Nephron (organoid): ENCODE results near the gene CCDC12.

Experiments used
- H3K27ac Mint-ChIP-seq, 3 experiments: 2 replicates each; pipeline ENCODE4 v1.8.0; 2020; ENCODE audit warnings: mixed read lengths in 3 of 3, mild to moderate bottlenecking in 2 of 3, moderate library complexity in 1 of 3
- H3K27me3 Mint-ChIP-seq: 2 replicates; pipeline ENCODE4 v1.8.0; 2021; ENCODE audit warnings: low read depth, mild to moderate bottlenecking, moderate library complexity, mixed read lengths
- H3K36me3 Mint-ChIP-seq: 2 replicates; pipeline ENCODE4 v1.8.0; 2020; ENCODE audit warnings: low read depth, mixed read lengths
- H3K4me1 Mint-ChIP-seq: 2 replicates; pipeline ENCODE4 v1.8.0; 2020; ENCODE audit warnings: mixed read lengths
- H3K4me3 Mint-ChIP-seq, 3 experiments: 2 replicates each; pipeline ENCODE4 v1.8.0; 2020; ENCODE audit warnings: mild to moderate bottlenecking in 3 of 3, mixed read lengths in 3 of 3, moderate library complexity in 2 of 3
- H3K9me3 Mint-ChIP-seq: 2 replicates; pipeline ENCODE4 v1.8.0; 2020; ENCODE audit warnings: mixed read lengths
- CTCF ChIP-seq, 3 experiments: fragments of 200-600 bp; sonication (generic); IDR thresholded peaks; one replicate each; pipeline ENCODE4 v1.5.0; 2021; ENCODE audit warnings: antibody characterized with exemption in 3 of 3; ENCODE audit not compliant: unreplicated experiment in 3 of 3

The CCDC12 gene

GRCh38 chr3:47013231-47013630 is 36.7 kb upstream of the CCDC12 start:
- H3K27ac Mint-ChIP-seq = peak overlapping the region in 2 of 3 experiments; percentile 41 to 46
- peaks cover 31% of the 10 kb centered on the region for H3K36me3 Mint-ChIP-seq
- H3K9me3 Mint-ChIP-seq = no peaks in the 10 kb centered on the region
- H3K4me3 Mint-ChIP-seq = peak overlapping the region in 1 of 3 experiments; percentile 32
- H3K27me3 Mint-ChIP-seq = no peaks in the 10 kb centered on the region
- H3K4me1 Mint-ChIP-seq = peaks cover 5% of the 10 kb centered on the region
- TF ChIP-seq CTCF (IDR thresholded peaks at IDR 0.05; ENCODE audit: unreplicated experiment in 3 of 3) = no peak

GRCh38 chr3:47012342-47013230 is 36.0 kb upstream of the CCDC12 start:
- H3K4me1 Mint-ChIP-seq = peaks cover 5% of the 10 kb centered on the region
- peak overlapping the region in 1 of 3 experiments; percentile 88 for H3K27ac Mint-ChIP-seq
- no peaks in the 10 kb centered on the region for H3K9me3 Mint-ChIP-seq
- H3K36me3 Mint-ChIP-seq = peaks cover 26% of the 10 kb centered on the region
- TF ChIP-seq CTCF (IDR thresholded peaks at IDR 0.05; ENCODE audit: unreplicated experiment in 3 of 3) = no peak
- H3K27me3 Mint-ChIP-seq = no peaks in the 10 kb centered on the region
- no peak overlapping the region for H3K4me3 Mint-ChIP-seq

- Mint-ChIP-seq H3K4me1 (no peaks in the 10 kb centered on the region), H3K4me3 (peak overlapping the region; percentile 81 to 85 (median 83)), H3K36me3 (peaks cover 15% of the 10 kb centered on the region), H3K27ac (peak overlapping the region in 2 of 3 experiments; percentile 88 to 95), H3K9me3 (no peaks in the 10 kb centered on the region), H3K27me3 (no peaks in the 10 kb centered on the region)
- TF ChIP-seq CTCF (IDR thresholded peaks at IDR 0.05; ENCODE audit: unreplicated experiment in 3 of 3) = no peak
These were observed 34.8 kb upstream of the CCDC12 start for GRCh38 chr3:47011371-47011770.

- Mint-ChIP-seq H3K9me3 (no peaks in the 10 kb centered on the region), H3K4me3 (peak overlapping the region; percentile 81 to 85 (median 83)), H3K27ac (peak overlapping the region; percentile 82 to 95 (median 88)), H3K36me3 (peaks cover 11% of the 10 kb centered on the region), H3K27me3 (no peaks in the 10 kb centered on the region), H3K4me1 (no peaks in the 10 kb centered on the region)
- TF ChIP-seq CTCF (IDR thresholded peaks at IDR 0.05; ENCODE audit: unreplicated experiment in 3 of 3) = no peak
These were observed 34.4 kb upstream of the CCDC12 start for GRCh38 chr3:47010910-47011309.

GRCh38 chr3:47010111-47010712 is 33.7 kb upstream of the CCDC12 start:
- no peak for TF ChIP-seq CTCF (IDR thresholded peaks at IDR 0.05; ENCODE audit: unreplicated experiment in 3 of 3)
- Mint-ChIP-seq H3K4me1 (no peaks in the 10 kb centered on the region), H3K36me3 (peaks cover 7% of the 10 kb centered on the region), H3K27me3 (no peaks in the 10 kb centered on the region), H3K4me3 (peak overlapping the region; percentile 81 to 85 (median 83)), H3K27ac (peak overlapping the region; percentile 82 to 95 (median 88)), H3K9me3 (no peaks in the 10 kb centered on the region)
